Fibroblast of villous mesenchyme (primary cell): Measurements from ENCODE around the gene ABO. TPM values are rescaled to one million over a fixed set of nuclear protein-coding genes. Genes with fewer than 3 reads are reported as not detected.
"Not testable (repeated sequence)": the region's sequence is repeated elsewhere in the genome, so short reads cannot be mapped to it uniquely, and the experiment has no call there.

Experiments used
- DNase-seq: peaks from one replicate; pipeline ENCODE4 v3.0.0-alpha.2; 2010; ENCODE audit warnings: low read depth
- H3K4me3 ChIP-seq: 2 replicates; pipeline ENCODE4 v1.5.1; 2011; ENCODE audit warnings: low read depth, mild to moderate bottlenecking, low read length
- total RNA-seq: library from RNA; depleted of rRNA; stranded (reverse); fragments of >200 nt; gene quantifications from 2 replicates; pipeline ENCODE4 v1.2.3, GENCODE V29; 2012
- TF ChIP-seq, protein P1 (sequence below): IDR thresholded peaks from 2 replicates; pipeline ENCODE4 v1.5.1; 2012; ENCODE audit warnings: low read depth, mild to moderate bottlenecking, low read length; ENCODE audit not compliant: insufficient read depth

The ABO gene
- total RNA-seq, 1 donor: not detected

DNA sequence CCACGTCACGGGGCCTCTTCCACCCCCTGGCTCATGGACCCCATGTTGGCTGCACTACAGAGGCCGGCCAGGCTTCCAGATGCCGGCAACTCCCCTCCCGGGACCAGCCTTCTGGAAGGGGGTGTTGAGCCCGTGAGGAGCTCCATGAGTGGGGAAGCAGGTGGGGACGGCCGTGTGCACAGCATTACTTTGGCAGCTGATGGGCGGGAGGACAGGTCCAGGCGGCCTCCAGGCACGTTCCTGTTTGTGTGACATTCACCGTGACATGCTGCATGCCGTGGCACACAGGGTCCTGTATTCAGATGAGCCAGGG is 29.1 kb upstream of the ABO start:
- TF ChIP-seq, protein P1, sequence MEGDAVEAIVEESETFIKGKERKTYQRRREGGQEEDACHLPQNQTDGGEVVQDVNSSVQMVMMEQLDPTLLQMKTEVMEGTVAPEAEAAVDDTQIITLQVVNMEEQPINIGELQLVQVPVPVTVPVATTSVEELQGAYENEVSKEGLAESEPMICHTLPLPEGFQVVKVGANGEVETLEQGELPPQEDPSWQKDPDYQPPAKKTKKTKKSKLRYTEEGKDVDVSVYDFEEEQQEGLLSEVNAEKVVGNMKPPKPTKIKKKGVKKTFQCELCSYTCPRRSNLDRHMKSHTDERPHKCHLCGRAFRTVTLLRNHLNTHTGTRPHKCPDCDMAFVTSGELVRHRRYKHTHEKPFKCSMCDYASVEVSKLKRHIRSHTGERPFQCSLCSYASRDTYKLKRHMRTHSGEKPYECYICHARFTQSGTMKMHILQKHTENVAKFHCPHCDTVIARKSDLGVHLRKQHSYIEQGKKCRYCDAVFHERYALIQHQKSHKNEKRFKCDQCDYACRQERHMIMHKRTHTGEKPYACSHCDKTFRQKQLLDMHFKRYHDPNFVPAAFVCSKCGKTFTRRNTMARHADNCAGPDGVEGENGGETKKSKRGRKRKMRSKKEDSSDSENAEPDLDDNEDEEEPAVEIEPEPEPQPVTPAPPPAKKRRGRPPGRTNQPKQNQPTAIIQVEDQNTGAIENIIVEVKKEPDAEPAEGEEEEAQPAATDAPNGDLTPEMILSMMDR: no peak
- no peak overlapping the region for H3K4me3 ChIP-seq
- no peak for DNase-seq

DNA sequence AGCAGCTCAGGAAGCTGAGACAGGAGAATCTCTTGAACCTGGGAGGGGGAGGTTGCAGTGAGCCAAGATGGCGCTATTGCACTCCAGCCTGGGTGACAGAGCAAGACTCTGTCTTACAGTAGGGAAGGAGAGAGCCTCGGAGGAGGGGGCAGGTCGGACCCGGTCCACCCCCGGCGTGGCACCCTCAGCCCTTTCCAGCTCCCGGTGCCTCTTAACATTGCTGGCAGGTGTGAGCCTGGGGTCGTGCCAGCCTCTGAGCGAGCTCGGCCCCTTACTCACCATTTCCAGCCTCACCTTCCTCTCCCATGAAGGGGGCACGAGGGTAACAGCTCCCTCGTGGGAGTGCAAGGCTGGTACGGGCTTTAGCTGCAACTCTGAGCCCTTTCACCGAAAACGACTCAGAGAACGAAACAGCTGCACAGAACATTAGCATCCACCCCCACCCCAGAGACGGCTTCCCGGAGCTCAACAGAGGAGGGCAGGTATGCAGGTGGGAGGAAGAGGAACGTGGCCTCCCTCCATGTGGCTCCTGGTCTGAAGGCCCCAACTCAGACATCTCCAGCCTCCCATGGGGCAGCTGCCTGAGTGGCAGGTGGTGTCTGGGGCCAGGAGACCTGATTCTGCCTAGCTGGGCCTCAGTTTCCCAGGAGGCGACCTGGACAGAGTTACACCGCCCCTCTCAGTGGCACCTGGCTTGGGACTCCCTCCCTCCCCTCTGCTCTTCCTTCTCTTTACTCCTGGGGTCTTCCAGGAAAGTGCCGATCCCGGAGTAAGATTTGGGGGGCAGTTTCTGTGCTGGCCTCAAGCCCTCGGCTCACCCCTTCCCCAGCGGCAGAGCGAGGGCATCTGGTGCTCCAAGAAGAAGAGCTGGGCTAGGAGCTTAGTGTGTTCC is 28.5 kb upstream of the ABO start:
- no peak for DNase-seq
- TF ChIP-seq, protein P1: no peak
- no peak overlapping the region for H3K4me3 ChIP-seq

DNA sequence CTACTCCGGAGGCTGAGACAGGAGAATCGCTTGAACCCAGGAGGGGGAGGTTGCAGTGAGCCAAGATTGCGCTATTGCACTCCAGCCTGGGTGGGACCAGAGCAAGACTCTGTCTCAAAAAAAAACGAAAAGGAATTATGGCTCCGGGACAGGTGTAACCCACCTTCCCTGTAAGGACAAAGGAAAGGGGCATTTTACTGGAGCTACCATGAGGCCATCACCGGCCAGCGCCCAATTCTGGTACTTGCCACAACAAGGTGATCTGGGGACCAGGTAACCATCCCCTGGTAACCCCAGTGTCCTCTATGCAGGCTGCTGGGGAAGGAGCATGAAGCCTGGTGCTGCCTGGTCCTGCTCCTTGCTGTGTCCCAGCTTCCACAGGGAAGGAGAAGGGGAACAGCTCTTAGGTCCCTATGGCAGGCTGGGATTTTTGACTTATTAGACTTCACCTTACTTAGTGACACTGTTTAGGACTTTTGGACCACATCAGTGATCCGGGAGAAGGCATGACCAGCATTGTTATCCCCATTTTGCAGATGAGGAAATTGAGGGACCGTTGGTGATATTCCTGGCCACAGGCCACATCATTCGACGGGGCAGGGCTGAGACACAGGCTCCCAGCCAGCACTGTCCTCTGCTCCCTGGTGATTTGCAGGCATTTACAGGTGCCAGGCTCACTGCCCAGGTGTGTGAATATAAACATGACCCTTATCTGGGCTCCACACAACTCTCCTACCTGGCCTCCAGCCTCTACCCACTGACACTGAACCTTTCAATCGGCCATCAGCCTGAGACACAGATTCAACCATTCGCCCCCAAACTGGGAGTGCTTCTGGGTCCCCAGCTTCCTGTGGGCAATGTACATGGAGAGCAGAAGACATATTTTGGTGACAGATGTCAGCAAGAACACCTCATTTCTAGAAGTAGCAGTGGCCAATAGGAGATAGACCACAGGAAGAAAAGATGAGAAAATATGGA is 26.5 kb upstream of the ABO start:
- no peak overlapping the region for H3K4me3 ChIP-seq
- no peak for DNase-seq
- TF ChIP-seq, protein P1: no peak

DNA sequence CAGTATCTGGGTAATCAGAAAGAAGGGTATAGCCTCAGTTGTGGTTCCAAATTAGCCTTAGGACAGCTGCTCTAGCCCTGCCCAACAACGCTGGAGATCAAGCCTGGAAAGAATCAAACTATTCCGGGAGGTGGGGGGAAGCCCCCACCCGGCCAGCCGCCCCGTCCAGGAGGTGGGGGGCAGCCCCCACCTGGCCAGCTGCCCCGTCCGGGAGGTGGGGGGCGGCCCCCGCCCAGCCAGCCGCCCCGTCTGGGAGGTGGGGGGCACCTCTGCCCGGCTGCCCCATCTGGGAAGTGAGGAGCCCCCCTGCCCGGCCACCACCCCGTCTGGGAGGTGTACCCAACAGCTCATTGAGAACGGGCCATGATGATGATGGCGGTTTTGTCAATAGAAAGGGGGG is 25.0 kb upstream of the ABO start:
- DNase-seq, H3K4me3 ChIP-seq: not testable (repeated sequence)

DNA sequence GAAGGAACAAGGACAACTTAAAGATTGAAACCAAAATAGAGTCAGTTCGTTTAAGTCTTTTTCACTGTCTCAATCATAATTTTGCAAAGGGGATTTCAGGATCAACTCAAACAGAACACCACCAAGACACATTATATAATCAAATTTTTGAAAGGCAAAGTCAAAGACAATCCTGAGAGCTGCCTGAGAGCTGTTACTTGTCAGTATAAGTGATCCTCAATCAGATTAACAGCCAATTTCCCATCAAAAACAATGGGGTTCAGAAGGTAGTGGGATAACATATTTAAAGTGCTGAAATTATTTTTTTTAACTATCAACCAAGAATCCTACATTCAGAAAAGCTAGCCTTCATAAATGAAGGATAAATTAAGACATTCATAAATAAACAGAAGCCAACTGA is 19.3 kb upstream of the ABO start:
- no peak for DNase-seq
- TF ChIP-seq, protein P1: no peak
- no peak overlapping the region for H3K4me3 ChIP-seq

DNA sequence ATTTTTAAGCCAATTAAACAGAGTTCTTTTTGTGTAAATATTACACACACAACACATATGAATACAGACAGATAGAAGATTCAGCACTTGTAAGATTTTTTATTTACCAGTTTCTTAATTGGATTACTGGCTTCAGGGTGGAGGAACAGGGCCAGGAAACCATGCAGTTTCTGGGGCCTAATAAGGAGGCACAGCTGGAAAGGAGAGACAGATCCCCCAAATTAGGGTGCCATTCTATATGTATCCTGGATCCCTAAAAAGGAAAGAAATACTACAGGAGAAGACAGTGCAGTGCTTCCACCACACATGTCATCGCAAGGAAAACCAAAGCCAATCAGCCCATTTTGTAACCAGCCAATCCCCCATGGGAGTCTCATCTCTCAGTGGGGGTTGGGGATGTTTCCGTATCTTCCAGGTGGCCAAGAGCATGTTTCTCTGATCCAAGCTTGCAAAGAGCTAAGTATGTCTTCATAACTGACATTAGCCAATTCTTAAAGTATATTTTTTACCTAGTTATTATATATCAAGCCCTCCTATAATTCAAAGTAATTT is 15.8 kb upstream of the ABO start:
- DNase-seq: no peak
- TF ChIP-seq, protein P1: no peak
- H3K4me3 ChIP-seq: no peak overlapping the region

DNA sequence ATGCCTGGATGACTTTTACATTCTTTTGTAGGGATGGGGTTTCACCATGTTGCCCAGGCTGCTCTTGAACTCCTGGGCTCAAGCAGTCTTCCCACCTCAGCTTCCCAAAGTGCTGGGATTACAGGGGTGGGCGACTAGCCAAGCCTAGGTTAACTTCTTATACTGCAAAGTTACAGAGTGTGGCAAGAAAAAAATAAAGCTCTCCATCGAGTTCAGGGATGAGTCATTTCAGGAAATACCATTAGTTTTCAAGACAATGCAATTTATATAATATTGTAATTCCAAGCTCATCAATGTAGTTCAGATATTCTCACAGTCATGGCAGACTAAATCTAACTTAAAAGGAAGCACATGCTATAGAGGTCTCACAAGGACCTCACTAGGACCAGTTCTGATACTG is 11.5 kb upstream of the ABO start:
- no peak for DNase-seq
- H3K4me3 ChIP-seq: no peak overlapping the region
- TF ChIP-seq, protein P1: no peak
